GM12878 (cell line): Measurements from ENCODE around the gene BRF1.
"Not testable (repeated sequence)": the region's sequence is repeated elsewhere in the genome, so short reads cannot be mapped to it uniquely, and the experiment has no call there.

Experiments used
- CTCF ChIP-seq, 3 experiments: IDR thresholded peaks in 2 of 3; conservative IDR thresholded peaks in 1 of 3; 2 replicates each; pipeline ENCODE4 v1.5.1; 2011; ENCODE audit warnings: low read depth in 3 of 3, low read length in 3 of 3, mild to moderate bottlenecking in 3 of 3, control low read depth in 2 of 3, moderate library complexity in 2 of 3, inconsistent platforms in 1 of 3, mixed read lengths in 1 of 3; ENCODE audit not compliant: control insufficient read depth in 2 of 3, insufficient read depth in 1 of 3; ENCODE audit errors: extremely low read depth in 1 of 3
- DPF2 ChIP-seq: fragments of 450-650 bp; IDR thresholded peaks from 2 replicates; pipeline ENCODE4 v1.6.1; 2017; ENCODE audit warnings: mild to moderate bottlenecking
- ELK1 ChIP-seq: IDR thresholded peaks from 2 replicates; pipeline ENCODE4 v1.6.1; 2012; ENCODE audit warnings: low read depth, low read length, improper control_type of control experiment
- IRF4 ChIP-seq: IDR thresholded peaks from 2 replicates; pipeline ENCODE4 v1.6.1; 2011; ENCODE audit warnings: low read depth, low read length
- NRF1 ChIP-seq: conservative IDR thresholded peaks from 2 replicates; pipeline ENCODE4 v1.6.1; 2011; ENCODE audit warnings: mild to moderate bottlenecking, low read depth, low read length, improper control_type of control experiment
- POLR2AphosphoS5 ChIP-seq: IDR thresholded peaks from 2 replicates; pipeline ENCODE4 v1.6.1; 2011; ENCODE audit warnings: mild to moderate bottlenecking, low read length, inconsistent platforms
- YBX1 ChIP-seq: fragments of 450-650 bp; IDR thresholded peaks from 2 replicates; pipeline ENCODE4 v1.6.1; 2016; ENCODE audit warnings: antibody characterized with exemption
- ZBTB11 ChIP-seq: fragments of 450-650 bp; formaldehyde crosslinking; IDR thresholded peaks from 2 replicates; pipeline ENCODE4 v1.5.0; 2022; ENCODE audit warnings: mild to moderate bottlenecking, missing genetic modification characterization
- ZBTB40 ChIP-seq: fragments of 450-650 bp; IDR thresholded peaks from 2 replicates; pipeline ENCODE4 v1.6.1; 2016; ENCODE audit warnings: mild to moderate bottlenecking, moderate library complexity, borderline replicate concordance
- ZNF274 ChIP-seq: IDR thresholded peaks from one replicate; pipeline ENCODE4 v1.8.0; 2011; ENCODE audit not compliant: insufficient read length, insufficient read depth

- TF ChIP-seq IRF4; CTCF (IDR thresholded peaks at IDR 0.05 in 2 of 3, conservative IDR thresholded peaks at IDR 0.05 in 1 of 3; ENCODE audit: control insufficient read depth in 2 of 3, extremely low read depth in 1 of 3, insufficient read depth in 1 of 3, low read depth in 3 of 3, low read length in 3 of 3); POLR2AphosphoS5; DPF2; ZNF274; ZBTB11 (CRISPR knock-in tag); NRF1; ELK1; ZBTB40; YBX1: not testable (repeated sequence)
These were observed 34.4 kb upstream of the BRF1 start for GRCh38 chr14:105335231-105335542.
